ENCODE results near the gene ECHS1. TPM values are rescaled to one million over a fixed set of nuclear protein-coding genes. Genes with fewer than 3 reads are reported as not detected.

The ECHS1 gene
- 77.4 and 91.9 TPM in 2 replicates for total RNA-seq (ENCODE audit: low replicate concordance)

DNA sequence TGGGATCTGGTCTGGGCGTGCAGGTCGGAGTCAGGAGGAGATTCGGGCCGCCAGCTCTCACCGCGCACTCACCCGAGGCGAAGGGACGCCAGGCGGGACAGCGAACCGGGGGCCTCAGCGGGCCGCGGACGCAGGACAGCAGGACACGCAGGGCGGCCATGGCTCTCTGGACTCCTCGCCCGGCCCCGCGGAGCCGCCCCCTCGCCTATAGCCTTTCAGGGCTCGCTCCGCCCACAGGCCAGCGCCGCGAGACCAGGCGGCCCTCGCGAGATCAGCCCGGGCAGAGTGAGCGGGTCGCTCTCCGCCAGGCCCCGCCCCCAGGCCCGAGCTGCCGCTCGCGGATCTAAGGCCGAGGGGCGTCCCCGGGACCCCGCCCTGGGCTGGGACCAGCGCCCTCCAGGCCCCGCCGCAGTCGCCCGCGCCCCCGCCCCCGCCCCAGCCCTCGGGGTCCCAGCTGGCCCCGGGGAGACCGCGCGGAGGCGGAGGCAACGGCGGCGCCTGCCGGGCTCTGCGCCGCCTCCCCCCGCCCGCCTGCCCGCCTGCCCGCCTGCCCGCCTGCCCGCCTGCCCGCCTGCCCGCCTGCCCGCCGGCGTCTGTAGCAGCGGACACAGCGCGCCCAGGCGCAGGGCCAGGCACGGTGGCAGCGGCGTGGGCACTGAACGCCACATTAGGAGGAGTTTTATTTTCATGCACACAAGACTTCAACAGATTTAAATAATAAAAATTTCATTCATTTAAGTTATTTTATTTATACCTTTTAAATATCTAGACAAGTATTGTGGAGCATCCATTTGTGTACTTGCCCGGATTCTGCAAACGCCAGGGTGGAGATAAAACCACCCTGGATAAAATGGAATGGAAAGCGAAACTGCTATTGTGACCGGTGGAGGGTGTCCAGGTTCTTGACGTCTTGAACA, at the start of gene ECHS1:
Gene ECHS1, minus strand, starts transcription at position 181 of the 917 bp plus-strand sequence. Its CDS starts 21 bp downstream, at position 160.
- H3K4me3 Mint-ChIP-seq: peak within 1 kb of the TSS; percentile 88
- peaks cover 12% of the 10 kb centered on the region for H3K27me3 Mint-ChIP-seq (ENCODE audit: insufficient read depth, low read depth)
- peaks cover 8% of the 10 kb centered on the region for H3K36me3 Mint-ChIP-seq
- peaks cover 16% of the 10 kb centered on the region for H3K79me2 ChIP-seq (ENCODE audit: low read depth)
- TF ChIP-seq EZH2phosphoT487 (IDR thresholded peaks at IDR 0.05) (no peak), EZH2 (IDR thresholded peaks at IDR 0.05) (no peak)
- TF ChIP-seq, protein P1, sequence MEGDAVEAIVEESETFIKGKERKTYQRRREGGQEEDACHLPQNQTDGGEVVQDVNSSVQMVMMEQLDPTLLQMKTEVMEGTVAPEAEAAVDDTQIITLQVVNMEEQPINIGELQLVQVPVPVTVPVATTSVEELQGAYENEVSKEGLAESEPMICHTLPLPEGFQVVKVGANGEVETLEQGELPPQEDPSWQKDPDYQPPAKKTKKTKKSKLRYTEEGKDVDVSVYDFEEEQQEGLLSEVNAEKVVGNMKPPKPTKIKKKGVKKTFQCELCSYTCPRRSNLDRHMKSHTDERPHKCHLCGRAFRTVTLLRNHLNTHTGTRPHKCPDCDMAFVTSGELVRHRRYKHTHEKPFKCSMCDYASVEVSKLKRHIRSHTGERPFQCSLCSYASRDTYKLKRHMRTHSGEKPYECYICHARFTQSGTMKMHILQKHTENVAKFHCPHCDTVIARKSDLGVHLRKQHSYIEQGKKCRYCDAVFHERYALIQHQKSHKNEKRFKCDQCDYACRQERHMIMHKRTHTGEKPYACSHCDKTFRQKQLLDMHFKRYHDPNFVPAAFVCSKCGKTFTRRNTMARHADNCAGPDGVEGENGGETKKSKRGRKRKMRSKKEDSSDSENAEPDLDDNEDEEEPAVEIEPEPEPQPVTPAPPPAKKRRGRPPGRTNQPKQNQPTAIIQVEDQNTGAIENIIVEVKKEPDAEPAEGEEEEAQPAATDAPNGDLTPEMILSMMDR (IDR thresholded peaks at IDR 0.05): no peak
- H3K27ac ChIP-seq: no peak within 1 kb of the TSS
- peaks cover 17% of the 10 kb centered on the region for H3K4me1 Mint-ChIP-seq
- no peaks in the 10 kb centered on the region for H3K9me3 Mint-ChIP-seq
- peak within 1 kb of the TSS; percentile 89 for H2AFZ ChIP-seq (replicated peaks)
- H3F3A ChIP-seq (ENCODE audit: low read depth): peaks cover 21% of the 10 kb centered on the region
- H3K9me3 ChIP-seq (ENCODE audit: low read depth): no peaks in the 10 kb centered on the region
- peak within 1 kb of the TSS; percentile 87 for H3K27ac Mint-ChIP-seq
- H3K27me3 ChIP-seq: peaks cover 47% of the 10 kb centered on the region
- DNase-seq (ENCODE audit: low spot score): peak; percentile 99
- H3K4me3 ChIP-seq: peak within 1 kb of the TSS; percentile 97
- H3K4me2 ChIP-seq: peak within 1 kb of the TSS; percentile 78
- H3K36me3 ChIP-seq: no peaks in the 10 kb centered on the region
- peaks cover 10% of the 10 kb centered on the region for H4K20me1 ChIP-seq (ENCODE audit: low read depth)
- peak within 1 kb of the TSS; percentile 83 for H3K9ac ChIP-seq
- peaks cover 7% of the 10 kb centered on the region for H3K4me1 ChIP-seq

DNA sequence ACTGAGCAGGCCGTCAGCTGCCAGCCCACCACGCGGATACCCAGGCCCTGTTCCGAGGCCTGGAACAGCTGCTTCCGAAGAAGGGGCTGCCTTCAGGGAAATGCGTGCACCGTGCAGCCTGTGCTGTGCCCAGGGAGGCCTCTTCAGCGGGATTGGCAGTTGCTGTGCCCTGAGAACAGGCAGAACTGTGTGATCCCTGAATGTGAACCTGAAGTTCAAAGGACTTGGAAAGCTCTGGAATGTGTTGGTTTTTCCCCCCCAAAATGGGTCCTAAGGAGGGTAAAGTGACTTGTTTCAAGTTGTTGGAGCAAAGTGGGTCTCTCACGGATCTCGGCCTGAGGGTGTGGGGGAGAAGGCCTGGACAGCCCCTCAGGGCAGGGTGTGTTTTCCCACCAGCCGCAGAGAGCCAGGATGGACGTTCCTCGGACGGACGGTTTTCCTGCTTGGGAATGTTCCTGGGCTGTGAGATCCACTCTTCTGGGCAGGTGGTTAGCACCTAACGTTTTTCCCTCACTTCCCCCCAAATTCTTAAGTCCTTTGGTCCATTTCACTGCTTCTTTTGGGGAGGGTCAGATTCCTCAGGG, 49.2 kb upstream of the ECHS1 start:
- Mint-ChIP-seq H3K4me3 (peak overlapping the region; percentile 43), H3K4me1 (no peaks in the 10 kb centered on the region), H3K27ac (no peak overlapping the region)

DNA sequence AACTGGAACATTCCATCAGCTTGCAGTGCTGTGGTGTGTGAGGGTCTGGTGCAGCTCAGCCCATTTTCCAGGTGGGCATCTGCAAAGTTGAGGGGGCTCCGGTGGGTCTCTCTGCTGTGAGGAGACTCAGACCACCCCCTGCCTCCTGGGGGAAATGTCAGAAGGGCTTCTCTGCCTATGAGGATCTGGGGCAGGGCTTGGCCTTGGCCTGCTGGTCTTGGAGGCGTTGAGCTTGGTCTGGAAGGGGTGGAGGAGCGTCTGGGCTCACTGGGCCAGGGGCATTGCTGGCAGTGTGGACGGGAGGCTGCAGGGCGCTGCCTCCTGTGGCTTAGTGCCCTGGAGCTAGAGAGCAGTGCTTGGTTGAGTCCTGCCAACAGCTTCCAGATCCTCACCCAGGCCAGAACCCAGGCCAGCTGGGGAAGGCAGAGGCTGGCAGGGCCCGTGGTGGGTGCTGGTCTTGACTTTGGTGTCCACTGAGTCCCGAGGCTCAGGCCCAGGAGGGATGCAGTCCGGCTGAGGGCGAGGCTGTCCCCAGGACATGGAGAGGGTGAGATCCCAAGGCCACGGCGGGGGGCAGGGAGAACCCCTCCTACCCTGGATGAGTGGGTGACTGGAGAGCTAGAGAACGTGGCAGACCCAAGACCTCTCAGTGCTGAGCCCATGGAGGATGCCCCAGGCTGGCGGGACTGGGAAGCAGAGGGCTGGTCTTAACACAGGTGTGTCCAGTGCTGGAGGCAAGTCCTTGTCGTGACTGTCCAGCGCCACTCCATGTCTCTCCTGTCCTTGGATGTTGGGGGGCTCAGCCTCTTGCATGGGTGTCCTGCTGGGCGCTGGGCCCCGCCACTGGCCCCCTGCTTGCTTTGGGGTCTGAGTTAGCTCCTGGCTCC, 48.4 kb upstream of the ECHS1 start:
- H3K4me1 ChIP-seq: no peaks in the 10 kb centered on the region
- H3K27ac Mint-ChIP-seq: no peak overlapping the region
- H3K36me3 ChIP-seq: no peaks in the 10 kb centered on the region
- no peaks in the 10 kb centered on the region for H3K79me2 ChIP-seq (ENCODE audit: low read depth)
- no peak overlapping the region for H3K27ac ChIP-seq
- H3K9me3 ChIP-seq (ENCODE audit: low read depth): no peaks in the 10 kb centered on the region
- H4K20me1 ChIP-seq (ENCODE audit: low read depth): peaks cover 19% of the 10 kb centered on the region
- no peaks in the 10 kb centered on the region for H3K9me3 Mint-ChIP-seq
- H3K4me3 Mint-ChIP-seq: peak overlapping the region; percentile 33
- H3K9ac ChIP-seq: no peak overlapping the region
- no peak overlapping the region for H3K4me3 ChIP-seq
- no peak overlapping the region for H3K4me2 ChIP-seq
- H3K4me1 Mint-ChIP-seq: no peaks in the 10 kb centered on the region
- H3K36me3 Mint-ChIP-seq: peaks cover 3% of the 10 kb centered on the region
- no peak for DNase-seq (ENCODE audit: low spot score)
- peaks cover 28% of the 10 kb centered on the region for H3K27me3 ChIP-seq
- H2AFZ ChIP-seq (replicated peaks): no peak overlapping the region
- H3K27me3 Mint-ChIP-seq (ENCODE audit: insufficient read depth, low read depth): peaks cover 3% of the 10 kb centered on the region
- peaks cover 12% of the 10 kb centered on the region for H3F3A ChIP-seq (ENCODE audit: low read depth)
- TF ChIP-seq EZH2phosphoT487 (IDR thresholded peaks at IDR 0.05) (no peak), EZH2 (IDR thresholded peaks at IDR 0.05) (no peak)
- TF ChIP-seq, protein P1 (IDR thresholded peaks at IDR 0.05): no peak

More for the DNA sequence above, 49.2 kb upstream of the ECHS1 start:
- Mint-ChIP-seq H3K9me3 (no peaks in the 10 kb centered on the region), H3K36me3 (peaks cover 3% of the 10 kb centered on the region), H3K27me3 (ENCODE audit: insufficient read depth, low read depth) (peaks cover 3% of the 10 kb centered on the region)
- Histone ChIP-seq H3K36me3 (no peaks in the 10 kb centered on the region), H3K27me3 (peaks cover 28% of the 10 kb centered on the region), H3K4me2 (no peak overlapping the region), H2AFZ (replicated peaks) (no peak overlapping the region), H3F3A (ENCODE audit: low read depth) (peaks cover 12% of the 10 kb centered on the region), H3K9ac (no peak overlapping the region), H3K79me2 (ENCODE audit: low read depth) (no peaks in the 10 kb centered on the region), H3K4me1 (no peaks in the 10 kb centered on the region), H3K9me3 (ENCODE audit: low read depth) (no peaks in the 10 kb centered on the region), H4K20me1 (ENCODE audit: low read depth) (peaks cover 19% of the 10 kb centered on the region), H3K4me3 (no peak overlapping the region), H3K27ac (no peak overlapping the region)
- no peak for DNase-seq (ENCODE audit: low spot score)
- no peak for TF ChIP-seq EZH2 (IDR thresholded peaks at IDR 0.05)
- TF ChIP-seq, protein P1 (IDR thresholded peaks at IDR 0.05): no peak
- no peak for TF ChIP-seq EZH2phosphoT487 (IDR thresholded peaks at IDR 0.05)
